ENCODE measurements around the gene TTC7B. TPM values are rescaled to one million over a fixed set of nuclear protein-coding genes. Genes with fewer than 3 reads are reported as not detected.

Gene TTC7B
- total RNA-seq, 1 experiment from 2014 or later: under 0.01 TPM

GRCh38 chr14:90559811-90560492, 256.3 kb downstream of the TTC7B start:
- Histone ChIP-seq H3K4me1 (ENCODE audit: low read length) (no peaks in the 10 kb centered on the region), H3K4me3 (ENCODE audit: low read length) (no peak overlapping the region), H3K27ac (ENCODE audit: low read length) (no peak overlapping the region), H3K79me2 (ENCODE audit: low read length) (no peaks in the 10 kb centered on the region), H3K4me2 (ENCODE audit: low read depth, low read length, poor library complexity, severe bottlenecking) (no peak overlapping the region), H3K9me3 (ENCODE audit: low read length) (no peaks in the 10 kb centered on the region), H4K20me1 (ENCODE audit: insufficient read depth, low read depth, low read length) (no peaks in the 10 kb centered on the region), H3K9ac (ENCODE audit: low read length) (no peak overlapping the region), H2AFZ (ENCODE audit: low read length) (no peak overlapping the region), H3K9me2 (replicated peaks; ENCODE audit: insufficient read depth, low read length) (no peaks in the 10 kb centered on the region), H3K36me3 (ENCODE audit: insufficient read depth, low read length) (no peaks in the 10 kb centered on the region), H3K27me3 (ENCODE audit: low read length) (no peaks in the 10 kb centered on the region; the same call in 1 of the 2 replicates)
- DNase-seq: no peak

- H3K27me3 ChIP-seq (ENCODE audit: low read length): no peaks in the 10 kb centered on the region; the same call in 1 of the 2 replicates
- no peaks in the 10 kb centered on the region for H3K9me2 ChIP-seq (replicated peaks; ENCODE audit: insufficient read depth, low read length)
- H3K4me2 ChIP-seq (ENCODE audit: low read depth, low read length, poor library complexity, severe bottlenecking): no peak overlapping the region
- no peaks in the 10 kb centered on the region for H3K79me2 ChIP-seq (ENCODE audit: low read length)
- DNase-seq: no peak
- no peak overlapping the region for H2AFZ ChIP-seq (ENCODE audit: low read length)
- H3K27ac ChIP-seq (ENCODE audit: low read length): no peak overlapping the region
- no peaks in the 10 kb centered on the region for H3K9me3 ChIP-seq (ENCODE audit: low read length)
- no peaks in the 10 kb centered on the region for H4K20me1 ChIP-seq (ENCODE audit: insufficient read depth, low read depth, low read length)
- H3K4me1 ChIP-seq (ENCODE audit: low read length): no peaks in the 10 kb centered on the region
- H3K4me3 ChIP-seq (ENCODE audit: low read length): no peak overlapping the region
- no peak overlapping the region for H3K9ac ChIP-seq (ENCODE audit: low read length)
- no peaks in the 10 kb centered on the region for H3K36me3 ChIP-seq (ENCODE audit: insufficient read depth, low read length)
These were observed 257.1 kb downstream of the TTC7B start for GRCh38 chr14:90558983-90559590.

- no peak for DNase-seq
- Histone ChIP-seq H3K79me2 (ENCODE audit: low read length) (no peaks in the 10 kb centered on the region), H4K20me1 (ENCODE audit: insufficient read depth, low read depth, low read length) (no peaks in the 10 kb centered on the region), H3K9me2 (replicated peaks; ENCODE audit: insufficient read depth, low read length) (no peaks in the 10 kb centered on the region), H3K9me3 (ENCODE audit: low read length) (no peaks in the 10 kb centered on the region), H3K4me3 (ENCODE audit: low read length) (no peak overlapping the region), H3K4me2 (ENCODE audit: low read depth, low read length, poor library complexity, severe bottlenecking) (no peak overlapping the region), H2AFZ (ENCODE audit: low read length) (no peak overlapping the region), H3K27ac (ENCODE audit: low read length) (no peak overlapping the region), H3K4me1 (ENCODE audit: low read length) (no peaks in the 10 kb centered on the region), H3K9ac (ENCODE audit: low read length) (no peak overlapping the region), H3K27me3 (ENCODE audit: low read length) (no peaks in the 10 kb centered on the region; the same call in 1 of the 2 replicates), H3K36me3 (ENCODE audit: insufficient read depth, low read length) (no peaks in the 10 kb centered on the region)
These were observed 257.9 kb downstream of the TTC7B start for GRCh38 chr14:90558041-90558982.

- Histone ChIP-seq H3K9ac (ENCODE audit: low read length) (no peak overlapping the region), H3K27ac (ENCODE audit: low read length) (no peak overlapping the region), H3K9me2 (replicated peaks; ENCODE audit: insufficient read depth, low read length) (no peaks in the 10 kb centered on the region), H3K4me1 (ENCODE audit: low read length) (no peaks in the 10 kb centered on the region), H3K4me2 (ENCODE audit: low read depth, low read length, poor library complexity, severe bottlenecking) (no peak overlapping the region), H3K27me3 (ENCODE audit: low read length) (no peaks in the 10 kb centered on the region; the same call in 1 of the 2 replicates), H3K36me3 (ENCODE audit: insufficient read depth, low read length) (no peaks in the 10 kb centered on the region), H3K79me2 (ENCODE audit: low read length) (no peaks in the 10 kb centered on the region), H3K4me3 (ENCODE audit: low read length) (no peak overlapping the region), H3K9me3 (ENCODE audit: low read length) (no peaks in the 10 kb centered on the region), H2AFZ (ENCODE audit: low read length) (no peak overlapping the region), H4K20me1 (ENCODE audit: insufficient read depth, low read depth, low read length) (no peaks in the 10 kb centered on the region)
- DNase-seq: no peak
These were observed 258.7 kb downstream of the TTC7B start for GRCh38 chr14:90557516-90557915.

GRCh38 chr14:90556666-90557450, 259.4 kb downstream of the TTC7B start:
- H3K27me3 ChIP-seq (ENCODE audit: low read length): no peaks in the 10 kb centered on the region; the same call in 1 of the 2 replicates

GRCh38 chr14:90556012-90556477, 260.2 kb downstream of the TTC7B start:
- no peak overlapping the region for H2AFZ ChIP-seq (ENCODE audit: low read length)
- H3K27ac ChIP-seq (ENCODE audit: low read length): no peak overlapping the region
- no peaks in the 10 kb centered on the region for H4K20me1 ChIP-seq (ENCODE audit: insufficient read depth, low read depth, low read length)
- H3K27me3 ChIP-seq (ENCODE audit: low read length): no peaks in the 10 kb centered on the region
- H3K4me1 ChIP-seq (ENCODE audit: low read length): no peaks in the 10 kb centered on the region
- H3K36me3 ChIP-seq (ENCODE audit: insufficient read depth, low read length): no peaks in the 10 kb centered on the region
- no peak for DNase-seq
- H3K4me2 ChIP-seq (ENCODE audit: low read depth, low read length, poor library complexity, severe bottlenecking): no peak overlapping the region
- no peaks in the 10 kb centered on the region for H3K9me2 ChIP-seq (replicated peaks; ENCODE audit: insufficient read depth, low read length)
- no peak overlapping the region for H3K4me3 ChIP-seq (ENCODE audit: low read length)
- H3K9me3 ChIP-seq (ENCODE audit: low read length): no peaks in the 10 kb centered on the region
- no peaks in the 10 kb centered on the region for H3K79me2 ChIP-seq (ENCODE audit: low read length)
- no peak overlapping the region for H3K9ac ChIP-seq (ENCODE audit: low read length)

More at GRCh38 chr14:90556666-90557450, 259.4 kb downstream of the TTC7B start:
- no peaks in the 10 kb centered on the region for H3K9me2 ChIP-seq (replicated peaks; ENCODE audit: insufficient read depth, low read length)
- no peak overlapping the region for H3K4me2 ChIP-seq (ENCODE audit: low read depth, low read length, poor library complexity, severe bottlenecking)
- H3K36me3 ChIP-seq (ENCODE audit: insufficient read depth, low read length): no peaks in the 10 kb centered on the region
- no peak overlapping the region for H3K27ac ChIP-seq (ENCODE audit: low read length)
- no peaks in the 10 kb centered on the region for H3K4me1 ChIP-seq (ENCODE audit: low read length)
- no peaks in the 10 kb centered on the region for H3K9me3 ChIP-seq (ENCODE audit: low read length)
- H3K9ac ChIP-seq (ENCODE audit: low read length): no peak overlapping the region
- DNase-seq: no peak
- no peak overlapping the region for H2AFZ ChIP-seq (ENCODE audit: low read length)
- no peaks in the 10 kb centered on the region for H3K79me2 ChIP-seq (ENCODE audit: low read length)
- no peaks in the 10 kb centered on the region for H4K20me1 ChIP-seq (ENCODE audit: insufficient read depth, low read depth, low read length)
- no peak overlapping the region for H3K4me3 ChIP-seq (ENCODE audit: low read length)

GRCh38 chr14:90555126-90556011, 260.9 kb downstream of the TTC7B start:
- no peak overlapping the region for H3K4me2 ChIP-seq (ENCODE audit: low read depth, low read length, poor library complexity, severe bottlenecking)
- no peaks in the 10 kb centered on the region for H3K36me3 ChIP-seq (ENCODE audit: insufficient read depth, low read length)
- no peaks in the 10 kb centered on the region for H4K20me1 ChIP-seq (ENCODE audit: insufficient read depth, low read depth, low read length)
- H3K9me2 ChIP-seq (replicated peaks; ENCODE audit: insufficient read depth, low read length): no peaks in the 10 kb centered on the region
- no peaks in the 10 kb centered on the region for H3K79me2 ChIP-seq (ENCODE audit: low read length)
- no peak for DNase-seq
- no peak overlapping the region for H2AFZ ChIP-seq (ENCODE audit: low read length)
- H3K27me3 ChIP-seq (ENCODE audit: low read length): no peaks in the 10 kb centered on the region
- no peak overlapping the region for H3K4me3 ChIP-seq (ENCODE audit: low read length)
- no peaks in the 10 kb centered on the region for H3K9me3 ChIP-seq (ENCODE audit: low read length)
- H3K4me1 ChIP-seq (ENCODE audit: low read length): no peaks in the 10 kb centered on the region
- H3K9ac ChIP-seq (ENCODE audit: low read length): no peak overlapping the region
- H3K27ac ChIP-seq (ENCODE audit: low read length): no peak overlapping the region
